Measurements from ENCODE around the gene IFT25.
A peak's percentile ranks its signal among the peaks of the same experiment; 100 is the strongest.
"Not testable (repeated sequence)": the region's sequence is repeated elsewhere in the genome, so short reads cannot be mapped to it uniquely, and the experiment has no call there.

Gene IFT25

DNA sequence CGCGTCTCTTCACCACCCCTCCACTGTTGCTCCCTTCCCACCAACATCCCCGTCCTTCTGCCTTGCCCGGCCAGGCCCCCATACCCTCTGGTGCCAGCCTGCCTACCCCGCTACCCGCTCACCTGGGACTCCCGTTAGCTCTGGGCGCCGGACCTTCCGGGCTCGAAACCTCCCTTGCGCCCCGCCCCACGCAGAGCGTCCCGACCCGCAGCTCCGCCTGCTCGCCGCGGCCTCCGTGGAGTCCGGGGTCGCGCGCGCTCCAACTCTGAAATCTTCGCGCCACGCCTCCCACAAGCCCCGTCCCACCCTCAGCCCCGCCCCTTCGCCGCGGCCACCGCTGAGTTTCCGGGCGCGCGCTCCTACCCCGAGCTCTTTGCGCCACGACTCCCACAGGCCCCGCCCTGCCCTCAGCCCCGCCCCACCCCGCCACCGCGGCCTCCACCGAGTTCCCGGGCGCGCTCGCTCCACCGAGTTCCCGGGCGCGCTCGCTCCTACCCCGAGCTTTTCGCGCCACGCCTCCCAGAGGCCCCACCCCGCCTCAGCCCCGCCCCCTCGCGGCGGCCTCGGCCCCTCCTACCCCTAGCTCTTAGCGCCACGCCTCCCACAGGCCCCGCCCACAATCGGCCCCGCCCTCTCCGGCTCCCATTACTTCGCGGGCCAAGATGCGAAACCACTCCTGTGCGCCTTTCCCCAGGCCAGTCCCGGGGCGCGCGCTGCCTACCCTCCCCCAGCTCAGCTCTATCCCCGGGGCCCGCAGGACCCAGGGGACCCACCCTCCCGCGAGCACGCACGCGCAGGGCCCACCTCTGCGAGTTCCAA is at the start of gene IFT25:
TSS of gene IFT25 (minus strand) at position 267 of the 819 bp plus-strand sequence. CDS start 5,617 bp downstream, outside the sequence.
- peak; percentile 97 to 99 for DNase-seq
- TF ChIP-seq POLR2A (IDR thresholded peaks at IDR 0.05; ENCODE audit: low read length) (peak; percentile 49), GATA1 (IDR thresholded peaks at IDR 0.05; ENCODE audit: low read depth, low read length) (no peak)

DNA sequence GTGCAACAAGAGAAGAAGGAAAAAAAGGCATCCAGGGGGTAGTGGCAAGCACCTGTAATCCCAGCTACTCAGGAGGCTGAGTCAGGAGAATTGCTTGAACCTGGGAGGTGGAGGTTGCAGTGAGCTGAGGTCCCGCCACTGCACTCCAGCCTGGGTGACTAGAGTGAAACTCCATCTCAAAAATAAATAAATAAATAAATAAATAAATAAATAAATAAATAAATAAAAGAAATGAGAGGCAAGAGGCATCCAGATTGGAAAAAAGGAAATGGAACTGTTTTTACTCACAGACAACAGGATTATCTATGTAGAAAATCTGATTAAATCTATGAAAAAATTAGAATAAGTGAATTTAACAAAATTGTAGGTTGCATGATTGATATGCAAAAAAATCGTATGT is 49.0 kb upstream of the IFT25 start:
- not testable (repeated sequence) for DNase-seq

DNA sequence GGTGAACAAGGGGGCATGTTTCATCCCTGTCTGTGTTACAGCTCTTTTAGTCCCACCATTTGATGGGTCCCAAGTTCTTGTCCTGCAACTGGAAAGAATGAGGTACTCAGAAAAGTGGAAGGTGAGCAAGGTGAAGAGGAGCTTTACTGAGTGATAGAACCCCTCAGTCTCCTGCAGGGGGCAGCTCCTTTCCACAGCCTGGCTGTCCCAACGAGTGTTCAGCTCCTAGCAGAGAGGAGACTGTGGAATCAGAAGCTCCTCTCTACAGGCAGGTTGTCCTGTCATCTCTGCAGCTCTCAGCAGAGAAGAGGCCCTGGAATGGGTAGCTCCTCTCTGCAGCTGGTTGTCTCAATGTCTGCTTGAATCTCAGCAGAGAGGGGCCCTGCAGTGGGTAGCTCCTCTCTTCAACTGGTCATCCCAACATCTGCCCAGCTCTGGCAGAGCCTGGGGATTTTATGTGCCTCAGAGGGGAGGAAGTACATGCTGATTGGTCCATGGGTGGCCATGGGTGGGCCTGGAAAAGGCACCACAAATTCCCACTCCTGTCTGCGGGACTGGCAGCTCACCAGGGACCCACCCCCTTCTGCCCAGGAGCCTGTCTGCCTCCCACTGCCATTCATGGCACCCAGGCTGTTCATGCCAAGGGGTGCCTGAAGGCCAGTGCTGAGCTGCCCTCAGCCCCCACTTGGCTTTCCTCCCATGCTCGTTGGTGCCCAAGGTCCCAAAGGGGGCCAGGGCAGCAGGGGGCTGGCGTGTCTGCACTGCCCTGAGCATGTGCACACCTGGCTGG is 46.8 kb upstream of the IFT25 start:
- peak in 1 of 2 experiments; percentile 17 for DNase-seq
- TF ChIP-seq GATA1 (IDR thresholded peaks at IDR 0.05; ENCODE audit: low read depth, low read length) (no peak), POLR2A (IDR thresholded peaks at IDR 0.05; ENCODE audit: low read length) (no peak)

DNA sequence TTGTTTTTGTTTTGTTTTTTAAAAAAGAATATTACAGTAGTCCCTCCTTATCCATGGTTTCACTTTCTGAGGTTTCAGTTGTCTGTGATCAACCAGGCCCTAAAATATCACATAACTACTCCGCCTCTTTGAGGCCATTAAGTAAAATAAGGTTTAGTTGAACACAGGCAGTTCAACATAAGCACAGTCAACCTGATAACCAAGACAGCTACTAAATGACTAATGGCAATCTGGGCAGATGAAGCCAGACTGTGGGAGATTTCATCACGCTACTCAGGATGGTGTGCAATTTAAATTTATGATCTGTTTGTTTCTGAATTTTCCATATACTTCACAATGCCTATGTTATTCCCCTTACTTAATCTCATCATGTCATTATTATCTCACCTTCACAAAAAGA is 42.4 kb upstream of the IFT25 start:
- no peak for DNase-seq
- TF ChIP-seq POLR2A (IDR thresholded peaks at IDR 0.05; ENCODE audit: low read length) = no peak
- TF ChIP-seq GATA1 (IDR thresholded peaks at IDR 0.05; ENCODE audit: low read depth, low read length) = no peak

DNA sequence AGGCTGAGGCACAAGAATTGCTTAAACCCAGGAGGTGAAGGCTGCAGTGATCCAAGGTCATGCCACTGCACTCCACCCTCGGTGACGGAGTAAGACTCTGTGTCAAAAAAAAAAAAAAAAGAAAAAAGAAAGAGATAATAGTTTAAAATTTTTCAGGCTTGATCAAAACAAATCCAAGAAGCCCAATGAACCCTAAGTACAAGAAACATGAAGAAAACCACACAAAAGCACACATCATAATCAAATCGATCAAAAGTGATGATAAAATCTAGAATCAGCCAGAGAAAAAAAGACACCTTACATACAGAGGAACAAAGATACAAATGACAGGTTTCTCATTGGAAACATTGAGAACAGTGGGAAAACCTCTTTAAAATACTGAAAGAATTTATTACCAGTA is 41.0 kb upstream of the IFT25 start:
- TF ChIP-seq POLR2A (IDR thresholded peaks at IDR 0.05; ENCODE audit: low read length) (no peak), GATA1 (IDR thresholded peaks at IDR 0.05; ENCODE audit: low read depth, low read length) (no peak)
- DNase-seq = no peak

DNA sequence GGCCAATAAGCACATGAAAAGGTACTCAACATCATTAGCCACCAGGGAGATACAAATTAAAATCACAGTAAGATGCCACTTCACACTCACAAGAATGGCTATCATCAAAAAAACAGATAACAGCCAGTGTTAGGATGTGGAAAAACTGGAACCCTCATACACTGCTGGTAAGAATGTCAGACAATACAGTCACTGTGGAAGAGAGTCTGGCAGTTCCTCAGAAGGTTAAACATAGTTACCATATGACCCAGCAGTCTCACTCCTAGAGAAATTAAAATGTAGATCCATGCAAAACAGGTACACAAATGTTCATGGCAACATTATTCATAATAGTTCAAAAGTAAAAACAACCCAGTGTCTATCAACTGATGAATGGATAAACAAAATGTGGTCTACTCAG is 39.2 kb upstream of the IFT25 start:
- no peak for DNase-seq
- TF ChIP-seq GATA1 (IDR thresholded peaks at IDR 0.05; ENCODE audit: low read depth, low read length) (no peak), POLR2A (IDR thresholded peaks at IDR 0.05; ENCODE audit: low read length) (no peak)

DNA sequence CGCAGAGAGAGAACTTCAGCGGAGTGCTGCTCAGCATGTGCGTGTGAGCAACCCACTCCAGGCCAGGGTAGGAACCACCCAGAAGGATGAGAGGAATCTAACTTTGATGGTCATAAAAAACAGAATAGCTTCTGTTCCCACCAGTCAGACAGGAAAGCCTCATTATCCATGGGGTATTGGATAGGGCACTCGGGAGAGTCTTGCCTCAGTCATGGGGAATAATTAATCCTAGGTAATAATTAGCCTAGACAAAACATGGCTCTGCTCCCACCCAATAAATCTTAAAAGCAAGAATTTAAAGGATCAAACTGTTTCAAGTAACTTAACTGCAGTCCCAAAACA is 37.2 kb upstream of the IFT25 start:
- no peak for DNase-seq
- no peak for TF ChIP-seq POLR2A (IDR thresholded peaks at IDR 0.05; ENCODE audit: low read length)
- no peak for TF ChIP-seq GATA1 (IDR thresholded peaks at IDR 0.05; ENCODE audit: low read depth, low read length)

DNA sequence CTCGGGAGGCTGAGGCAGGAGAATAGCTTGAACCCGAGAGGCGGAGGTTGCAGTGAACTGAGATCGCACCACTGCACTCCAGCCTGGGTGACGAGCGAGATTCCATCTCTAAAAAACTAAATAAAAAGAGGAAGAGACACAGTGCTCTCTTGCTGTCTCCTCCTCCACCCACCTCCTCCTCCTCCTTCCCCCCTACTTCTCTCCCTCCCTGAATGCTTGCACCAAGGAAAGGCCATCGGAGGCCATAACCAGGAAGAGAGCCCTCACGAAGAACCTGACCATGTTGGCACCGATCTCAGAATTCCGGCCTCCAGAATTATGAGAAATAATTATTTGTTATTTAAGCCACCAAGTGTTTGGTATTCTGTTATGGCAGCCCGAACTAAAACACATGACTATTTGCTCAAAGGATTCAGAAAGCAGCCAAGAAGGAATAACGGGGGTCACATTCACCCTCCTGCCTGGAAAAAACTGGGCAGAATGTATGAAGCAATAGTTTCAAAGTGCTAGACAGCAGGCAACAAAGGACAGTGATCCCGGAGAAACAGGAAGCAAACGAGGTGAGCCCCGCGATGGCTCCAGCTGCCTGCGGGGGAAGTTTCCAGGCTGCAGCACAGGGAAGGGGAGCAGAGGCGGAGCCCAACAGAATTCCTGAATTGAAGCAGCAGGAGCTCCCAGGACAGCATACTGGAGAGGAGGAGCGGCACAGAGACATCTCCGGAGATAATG is 36.7 kb upstream of the IFT25 start:
- TF ChIP-seq POLR2A (IDR thresholded peaks at IDR 0.05; ENCODE audit: low read length) = no peak
- TF ChIP-seq GATA1 (IDR thresholded peaks at IDR 0.05; ENCODE audit: low read depth, low read length) = no peak

DNA sequence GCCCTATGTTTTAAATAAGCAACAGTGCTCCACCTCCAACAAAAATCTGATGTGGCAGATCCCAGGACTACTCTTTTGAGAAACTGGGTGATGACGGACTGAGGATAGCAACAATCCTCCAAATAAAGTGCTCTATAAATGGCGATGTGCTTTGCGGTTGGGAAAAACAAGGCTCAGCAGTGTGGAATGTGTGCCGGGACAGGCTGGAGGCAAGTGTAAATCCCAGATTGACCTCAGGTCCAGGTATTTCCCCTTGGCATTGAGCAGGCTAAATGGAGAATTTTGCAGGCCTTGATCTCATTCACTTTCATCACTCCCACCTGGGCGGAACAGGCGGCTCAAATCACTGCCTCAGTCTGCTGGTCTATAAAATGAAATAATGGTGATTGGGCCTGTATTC is 35.7 kb upstream of the IFT25 start:
- no peak for DNase-seq
- TF ChIP-seq POLR2A (IDR thresholded peaks at IDR 0.05; ENCODE audit: low read length) (no peak), GATA1 (IDR thresholded peaks at IDR 0.05; ENCODE audit: low read depth, low read length) (no peak)

More for the DNA sequence above, 36.7 kb upstream of the IFT25 start:
- no peak for DNase-seq

DNA sequence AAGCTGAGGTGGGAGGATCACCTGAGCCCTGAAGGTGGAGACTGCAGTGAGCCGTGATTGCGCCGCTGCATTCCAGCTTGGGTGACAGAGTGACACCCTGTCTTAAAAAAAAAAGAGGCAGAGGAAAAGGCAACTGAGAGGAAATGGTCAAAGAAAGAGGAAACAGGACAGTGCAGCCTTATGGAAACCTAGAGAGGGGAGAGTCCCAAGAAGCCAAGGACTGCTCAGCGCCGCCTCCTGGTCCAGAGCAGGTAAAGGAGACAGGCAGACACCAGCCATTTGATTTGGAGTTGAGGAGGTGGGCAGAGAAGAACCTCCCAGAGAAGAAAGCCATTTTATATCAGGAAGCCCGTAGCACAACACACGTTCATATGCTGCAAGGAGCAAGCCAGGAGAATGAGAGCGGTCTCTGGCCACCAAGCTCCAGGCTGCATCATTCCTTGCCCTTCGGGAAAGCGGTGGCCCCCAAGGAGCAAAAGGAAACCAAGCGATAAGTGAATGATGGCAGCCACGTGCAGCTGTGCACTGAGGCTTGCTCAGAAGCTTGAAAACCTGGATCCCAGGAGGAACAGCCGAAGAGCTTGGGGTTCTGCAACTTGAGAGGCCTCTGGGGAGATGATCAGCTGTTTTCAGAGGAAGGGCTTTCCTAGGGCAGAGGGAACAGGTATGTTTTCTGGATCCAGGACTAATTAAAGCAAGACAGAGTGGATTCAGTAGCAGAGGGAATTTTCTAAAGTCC is 34.4 kb upstream of the IFT25 start:
- DNase-seq = no peak
- no peak for TF ChIP-seq GATA1 (IDR thresholded peaks at IDR 0.05; ENCODE audit: low read depth, low read length)
- no peak for TF ChIP-seq POLR2A (IDR thresholded peaks at IDR 0.05; ENCODE audit: low read length)

DNA sequence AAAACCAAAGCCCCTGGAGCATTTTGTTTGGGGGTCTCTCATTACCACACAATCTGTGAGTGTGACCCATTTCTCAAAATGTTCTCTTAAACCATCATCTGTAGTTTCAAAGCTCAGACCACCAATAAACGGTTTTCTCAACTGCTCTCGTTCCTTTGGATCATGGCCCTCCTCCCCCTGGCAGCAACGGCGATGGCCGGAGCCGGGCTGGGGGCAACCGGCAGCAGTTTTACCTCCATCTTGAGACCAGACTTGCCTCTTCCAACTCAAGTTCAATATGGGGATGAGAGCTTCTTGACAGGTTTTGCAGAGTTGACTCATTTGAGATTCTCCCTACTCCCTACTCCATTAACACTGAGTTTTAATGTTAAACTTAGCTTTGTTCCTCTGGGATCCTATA is 30.4 kb upstream of the IFT25 start:
- DNase-seq = no peak
- TF ChIP-seq POLR2A (IDR thresholded peaks at IDR 0.05; ENCODE audit: low read length) = no peak
- no peak for TF ChIP-seq GATA1 (IDR thresholded peaks at IDR 0.05; ENCODE audit: low read depth, low read length)

DNA sequence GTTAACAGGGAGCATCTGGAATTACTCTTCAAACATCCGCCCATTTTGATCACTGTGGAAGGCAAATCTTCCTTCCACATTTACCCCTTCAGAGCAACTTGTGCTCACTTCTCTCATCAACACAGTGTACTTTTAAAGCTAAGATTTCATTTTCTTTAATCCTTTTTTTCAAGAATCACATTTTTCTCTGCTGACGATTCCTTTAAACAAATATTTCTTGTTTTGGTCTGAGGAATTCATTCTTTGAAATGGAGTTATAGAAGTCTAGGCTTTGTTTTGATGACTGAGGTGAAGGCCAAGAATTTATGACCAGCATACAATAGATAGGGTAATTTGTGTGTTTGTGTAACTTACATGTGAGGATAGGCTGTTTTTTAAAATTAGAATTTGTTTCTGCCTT is 26.2 kb upstream of the IFT25 start:
- TF ChIP-seq GATA1 (IDR thresholded peaks at IDR 0.05; ENCODE audit: low read depth, low read length) (no peak), POLR2A (IDR thresholded peaks at IDR 0.05; ENCODE audit: low read length) (no peak)
- no peak for DNase-seq

DNA sequence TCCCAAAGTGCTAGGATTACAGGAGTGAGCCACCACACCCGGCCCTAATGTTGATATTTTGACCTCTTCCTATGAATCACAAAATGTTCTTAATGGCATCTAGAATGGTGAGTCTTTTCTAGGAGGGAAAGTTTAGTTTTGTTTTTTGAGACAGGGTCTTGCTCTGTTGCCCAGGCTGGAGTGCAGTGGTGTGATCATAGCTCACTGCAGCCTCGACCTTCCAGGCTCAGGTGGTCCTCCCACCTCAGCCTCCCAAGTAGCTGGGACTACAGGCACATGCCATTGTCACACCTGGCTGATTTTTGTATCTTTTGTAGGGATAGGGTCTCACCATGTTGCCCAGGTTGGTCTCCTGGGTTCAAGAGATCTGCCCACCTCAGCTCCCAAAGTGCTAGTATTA is 23.8 kb upstream of the IFT25 start:
- not testable (repeated sequence) for DNase-seq

DNA sequence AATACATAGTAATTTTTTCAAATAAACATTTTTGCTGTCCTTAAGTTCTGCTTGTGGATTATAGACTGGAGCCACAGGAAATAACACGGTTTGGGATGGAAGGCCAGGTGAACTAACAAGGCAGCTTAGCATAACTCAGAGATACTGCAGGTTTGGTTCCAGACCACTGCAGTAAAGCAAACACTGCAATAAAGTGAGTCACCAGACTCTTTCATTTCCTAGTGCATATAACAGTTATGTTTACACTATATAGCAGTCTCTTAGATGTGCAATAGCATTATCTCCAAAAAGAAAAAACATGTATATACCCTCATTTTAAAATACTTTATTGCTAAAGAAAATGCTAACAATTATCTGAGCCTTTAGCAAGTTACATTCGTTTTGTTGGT is 22.6 kb upstream of the IFT25 start:
- TF ChIP-seq GATA1 (IDR thresholded peaks at IDR 0.05; ENCODE audit: low read depth, low read length) (no peak), POLR2A (IDR thresholded peaks at IDR 0.05; ENCODE audit: low read length) (no peak)
- no peak for DNase-seq
